Transverse colon (tissue), 4 donors: Measurements from ENCODE around the gene OMP. TPM values are rescaled to one million over a fixed set of nuclear protein-coding genes. Genes with fewer than 3 reads are reported as not detected.

Experiments
- DNase-seq: peaks from one replicate; pipeline ENCODE4 v3.0.0-alpha.2; 2019
- H3K27ac ChIP-seq, 4 donors: fragments of 200-600 bp; sonication (generic); 2 replicates each; pipeline ENCODE4 v1.5.1; 2016 to 2018; ENCODE audit warnings: inconsistent platforms in 4 of 4
- H3K27me3 ChIP-seq: fragments of 200-600 bp; sonication (generic); 2 replicates; pipeline ENCODE4 v1.5.1; 2017; ENCODE audit warnings: inconsistent platforms
- H3K36me3 ChIP-seq, 4 donors: fragments of 200-600 bp; sonication (generic); 2 replicates each; pipeline ENCODE4 v1.5.1; 2017 to 2019; ENCODE audit warnings: inconsistent platforms in 4 of 4
- H3K4me1 ChIP-seq, 4 donors: fragments of 200-600 bp; sonication (generic); 2 replicates each; pipeline ENCODE4 v1.5.1; 2017 to 2020; ENCODE audit warnings: inconsistent platforms in 4 of 4
- H3K4me3 ChIP-seq, 4 donors: fragments of 200-600 bp; sonication (generic); 1 replicate in 1 of 4; 2 replicates in 3 of 4; pipeline versions ENCODE4 v1.5.1 to v1.6.1; 2017 to 2019; ENCODE audit warnings: inconsistent platforms in 4 of 4
- H3K9me3 ChIP-seq, 2 donors: fragments of 200-600 bp; sonication (generic); 2 replicates each; pipeline ENCODE4 v1.5.1; 2017 to 2019; ENCODE audit warnings: inconsistent platforms in 2 of 2
- CTCF ChIP-seq, 5 experiments: fragments of 200-600 bp in 3 of 5; fragments of 450-650 bp in 2 of 5; sonication (generic) in 3 of 5; IDR thresholded peaks; 1 replicate in 2 of 5; 2 replicates in 3 of 5; pipeline ENCODE4 v1.5.1; 2016 to 2017; ENCODE audit warnings: antibody characterized with exemption in 5 of 5, inconsistent platforms in 3 of 5, mild to moderate bottlenecking in 2 of 5, moderate library complexity in 1 of 5
- EP300 ChIP-seq: sonication (generic); formaldehyde crosslinking; IDR thresholded peaks from one replicate; pipeline ENCODE4 v1.6.1; 2017; ENCODE audit warnings: antibody characterized with exemption, low read depth
- POLR2A ChIP-seq: fragments of 450-650 bp; IDR thresholded peaks from one replicate; pipeline ENCODE4 v1.6.1; 2016; ENCODE audit warnings: antibody characterized with exemption, mild to moderate bottlenecking, moderate library complexity
- POLR2AphosphoS5 ChIP-seq, 3 donors: sonication (generic); formaldehyde crosslinking; IDR thresholded peaks; one replicate each; pipeline ENCODE4 v1.6.1; 2016; ENCODE audit warnings: antibody characterized with exemption in 3 of 3
- WGBS, 2 donors: methylation state at CpG; one replicate each; pipeline ENCODE4 v1.1.5; 2018; ENCODE audit warnings: low coverage in 1 of 2; 5-methylcytosine and 5-hydroxymethylcytosine counted together
- in situ Hi-C, 4 donors: fragments of 200-750 bp; cut with MboI; loops; one replicate each; pipeline versions ENCODE4 v1.15.0 to v1.15.1; 2017; ENCODE audit warnings: low sequenced_read_pairs in 3 of 4, low pct_ligation_motif_present in 1 of 4, low pct_unique_long_range_greater_than_20kb in 1 of 4
- intact Hi-C: fragments of 100-400 bp; cut with DNase I; formaldehyde crosslinking; loops from one replicate; pipeline ENCODE4 v1.15.1; 2023; ENCODE audit warnings: low total_unique reads
- total RNA-seq, 4 donors: library from RNA; depleted of rRNA; stranded (reverse); fragments of >200 nt; gene quantifications; one replicate each; pipeline ENCODE4 v1.1.0, GENCODE V29; 2016

The OMP gene
- total RNA-seq, 4 donors from 2014 or later = 16.0 to 126 (median 49.4) TPM

GRCh38 chr11:77093056-77093891, 9.4 kb upstream of the OMP start:
- Histone ChIP-seq H3K36me3 (no peaks in the 10 kb centered on the region), H3K27ac (peak overlapping the region in 2 of 4 donors; percentile 78 to 87), H3K4me1 (peaks cover 28 to 65% (median 43%) of the 10 kb centered on the region in 4 donors), H3K9me3 (no peaks in the 10 kb centered on the region), H3K27me3 (no peaks in the 10 kb centered on the region), H3K4me3 (no peak overlapping the region)
- no peak for DNase-seq
- intact Hi-C loops = no loop called here
- TF ChIP-seq POLR2AphosphoS5 (IDR thresholded peaks at IDR 0.05) (no peak), EP300 (no peak), CTCF (IDR thresholded peaks at IDR 0.05) (no peak), POLR2A (no peak)
- 62 to 91% methylated on average over 3 to 32 of the region's 33 CpGs for WGBS, 2 donors
- in situ Hi-C loops = loop anchor here in 2 of 4 donors (5.0 kb wide), 2 partner anchors 41 to 46 kb away; no protein-coding TSS in a partner anchor

GRCh38 chr11:77093987-77094840, 8.4 kb upstream of the OMP start:
- in situ Hi-C loops = loop anchor here in 2 of 4 donors (5.0 kb wide), 2 partner anchors 42 to 47 kb away; no protein-coding TSS in a partner anchor
- no peaks in the 10 kb centered on the region for H3K9me3 ChIP-seq
- intact Hi-C loops = no loop called here
- DNase-seq = no peak
- WGBS, 2 donors = 73% methylated on average over 6 of the region's 6 CpGs; no CpG with 5 or more reads in 1 of the 2 donors
- peak overlapping the region; percentile 78 to 92 (median 88) for H3K27ac ChIP-seq
- H3K27me3 ChIP-seq = no peaks in the 10 kb centered on the region
- peaks cover 20 to 56% (median 34%) of the 10 kb centered on the region in 4 donors for H3K4me1 ChIP-seq
- no peaks in the 10 kb centered on the region for H3K36me3 ChIP-seq
- no peak overlapping the region for H3K4me3 ChIP-seq
- no peak for TF ChIP-seq CTCF (IDR thresholded peaks at IDR 0.05)
- TF ChIP-seq EP300 = no peak
- TF ChIP-seq POLR2AphosphoS5 (IDR thresholded peaks at IDR 0.05) = no peak
- no peak for TF ChIP-seq POLR2A

- Histone ChIP-seq H3K4me3 (no peak overlapping the region), H3K9me3 (no peaks in the 10 kb centered on the region), H3K27me3 (no peaks in the 10 kb centered on the region), H3K27ac (peak overlapping the region; percentile 78 to 92 (median 88)), H3K4me1 (peaks cover 16 to 49% (median 32%) of the 10 kb centered on the region in 4 donors), H3K36me3 (no peaks in the 10 kb centered on the region)
- in situ Hi-C loops = loop anchor here in 2 of 4 donors (5.0 kb wide), 2 partner anchors 43 to 48 kb away; no protein-coding TSS in a partner anchor
- intact Hi-C loops = no loop called here
- no peak for TF ChIP-seq EP300
- TF ChIP-seq CTCF (IDR thresholded peaks at IDR 0.05) = no peak
- no peak for TF ChIP-seq POLR2AphosphoS5 (IDR thresholded peaks at IDR 0.05)
- no peak for TF ChIP-seq POLR2A
- no peak for DNase-seq
- WGBS, 2 donors = 88% methylated on average over 7 of the region's 7 CpGs; no CpG with 5 or more reads in 1 of the 2 donors
These were observed 7.7 kb upstream of the OMP start for GRCh38 chr11:77094841-77095365.
